ENCODE measurements around the gene DLG4. TPM values are rescaled to one million over a fixed set of nuclear protein-coding genes. Genes with fewer than 3 reads are reported as not detected.
A peak's percentile ranks its signal among the peaks of the same experiment; 100 is the strongest.
"Not testable (repeated sequence)": the region's sequence is repeated elsewhere in the genome, so short reads cannot be mapped to it uniquely, and the experiment has no call there.

Gene DLG4
- total RNA-seq, 2 donors from 2014 or later, result 16.2 to 16.7 TPM

DNA sequence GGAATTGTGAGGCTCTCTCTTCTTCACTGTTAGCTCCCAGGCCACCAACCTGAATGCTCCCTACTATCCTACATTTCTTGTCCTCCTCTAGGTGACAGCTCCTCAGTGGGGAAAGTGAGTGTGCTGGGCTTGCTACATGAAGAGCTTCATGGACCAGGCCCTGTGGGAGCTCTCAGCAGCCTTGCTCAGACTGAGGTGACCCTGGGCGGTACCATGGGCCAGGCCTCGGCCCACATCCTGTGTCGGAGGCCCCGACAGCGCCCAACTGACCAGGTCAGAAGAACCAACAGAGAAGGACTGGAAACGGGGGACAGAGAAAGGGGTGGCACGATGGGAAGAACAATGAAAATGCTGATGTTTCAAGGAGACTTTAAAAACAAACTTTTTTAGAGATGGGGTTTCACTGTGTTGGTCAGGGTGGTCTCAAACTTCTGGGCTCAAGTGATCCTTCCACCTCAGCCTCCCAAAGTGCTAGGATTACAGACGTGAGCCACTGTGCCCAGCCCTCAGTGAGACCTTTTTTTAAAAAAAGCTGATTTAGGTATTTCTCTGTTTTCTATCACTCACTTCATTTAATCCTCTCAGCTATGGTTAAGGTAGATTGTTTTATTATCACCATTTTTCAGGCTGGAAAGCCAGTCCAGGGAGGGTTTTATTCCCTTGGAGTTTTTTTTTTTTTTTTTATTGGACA is 37.3 kb upstream of the DLG4 start:
- H3K4me3 Mint-ChIP-seq, result no peak overlapping the region
- DNase-seq (no peak), ATAC-seq (replicated peaks in 1 of 2) (no peak)
- no peak overlapping the region for H3K27ac Mint-ChIP-seq
- no peaks in the 10 kb centered on the region for H3K9me3 Mint-ChIP-seq
- H3K27me3 Mint-ChIP-seq (ENCODE audit: low read depth), result no peaks in the 10 kb centered on the region
- H3K36me3 Mint-ChIP-seq (ENCODE audit: insufficient read depth in 2 of 2), result peaks cover 3 to 18% of the 10 kb centered on the region in 2 donors
- peaks cover 41% of the 10 kb centered on the region for H3K4me1 Mint-ChIP-seq (ENCODE audit: low read depth)

DNA sequence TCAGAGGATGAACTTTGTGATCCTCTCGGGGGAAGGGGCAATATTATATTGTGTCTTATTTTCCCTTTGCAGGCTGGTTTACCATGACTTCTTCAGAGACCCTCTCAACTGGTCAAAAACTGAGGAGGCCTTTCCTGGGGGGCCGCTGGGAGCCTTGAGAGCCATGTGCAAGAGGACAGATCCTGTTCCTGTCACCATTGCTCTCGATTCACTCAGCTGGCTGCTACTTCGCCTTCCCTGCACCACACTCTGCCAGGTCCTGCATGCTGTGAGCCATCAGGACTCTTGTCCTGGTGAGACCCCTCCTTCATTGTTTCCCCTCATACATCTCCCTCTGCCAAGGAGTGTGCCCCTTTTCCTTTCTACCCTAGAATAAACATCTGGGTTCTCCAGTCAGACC is 34.9 kb upstream of the DLG4 start:
- H3K27me3 Mint-ChIP-seq (ENCODE audit: low read depth), result no peaks in the 10 kb centered on the region
- no peak for DNase-seq
- H3K9me3 Mint-ChIP-seq, result no peaks in the 10 kb centered on the region
- no peak for ATAC-seq (replicated peaks in 1 of 2)
- no peak overlapping the region for H3K4me3 Mint-ChIP-seq
- peak overlapping the region; percentile 84 for H3K27ac Mint-ChIP-seq
- peaks cover 7 to 22% of the 10 kb centered on the region in 2 donors for H3K36me3 Mint-ChIP-seq (ENCODE audit: insufficient read depth in 2 of 2)
- peaks cover 44% of the 10 kb centered on the region for H3K4me1 Mint-ChIP-seq (ENCODE audit: low read depth)

DNA sequence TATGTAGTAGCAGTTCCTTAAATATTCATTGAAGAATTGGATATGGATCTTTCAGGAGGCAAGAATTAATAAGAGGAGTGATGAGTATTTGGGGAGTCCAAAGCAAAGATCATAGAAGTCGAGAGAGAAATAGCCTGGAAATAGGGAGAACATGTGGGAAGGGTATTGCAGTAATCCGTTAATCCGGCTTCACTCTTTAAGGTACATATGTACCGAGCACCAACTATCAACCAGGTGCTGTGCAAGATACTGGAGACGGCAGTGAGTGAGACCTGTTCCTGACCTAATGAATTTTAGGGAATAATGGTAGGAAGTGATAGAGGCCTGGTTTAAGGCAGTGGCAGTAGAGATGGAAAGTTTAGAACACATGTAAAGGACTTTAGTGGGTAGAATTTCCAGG is 33.4 kb upstream of the DLG4 start:
- Mint-ChIP-seq H3K27ac (peak overlapping the region; percentile 85), H3K36me3 (ENCODE audit: insufficient read depth in 2 of 2) (peaks cover 7 to 22% of the 10 kb centered on the region in 2 donors), H3K27me3 (ENCODE audit: low read depth) (no peaks in the 10 kb centered on the region), H3K4me1 (ENCODE audit: low read depth) (peaks cover 46% of the 10 kb centered on the region), H3K4me3 (peak overlapping the region; percentile 88 to 99), H3K9me3 (no peaks in the 10 kb centered on the region)
- no peak for ATAC-seq (replicated peaks in 1 of 2)
- no peak for DNase-seq

DNA sequence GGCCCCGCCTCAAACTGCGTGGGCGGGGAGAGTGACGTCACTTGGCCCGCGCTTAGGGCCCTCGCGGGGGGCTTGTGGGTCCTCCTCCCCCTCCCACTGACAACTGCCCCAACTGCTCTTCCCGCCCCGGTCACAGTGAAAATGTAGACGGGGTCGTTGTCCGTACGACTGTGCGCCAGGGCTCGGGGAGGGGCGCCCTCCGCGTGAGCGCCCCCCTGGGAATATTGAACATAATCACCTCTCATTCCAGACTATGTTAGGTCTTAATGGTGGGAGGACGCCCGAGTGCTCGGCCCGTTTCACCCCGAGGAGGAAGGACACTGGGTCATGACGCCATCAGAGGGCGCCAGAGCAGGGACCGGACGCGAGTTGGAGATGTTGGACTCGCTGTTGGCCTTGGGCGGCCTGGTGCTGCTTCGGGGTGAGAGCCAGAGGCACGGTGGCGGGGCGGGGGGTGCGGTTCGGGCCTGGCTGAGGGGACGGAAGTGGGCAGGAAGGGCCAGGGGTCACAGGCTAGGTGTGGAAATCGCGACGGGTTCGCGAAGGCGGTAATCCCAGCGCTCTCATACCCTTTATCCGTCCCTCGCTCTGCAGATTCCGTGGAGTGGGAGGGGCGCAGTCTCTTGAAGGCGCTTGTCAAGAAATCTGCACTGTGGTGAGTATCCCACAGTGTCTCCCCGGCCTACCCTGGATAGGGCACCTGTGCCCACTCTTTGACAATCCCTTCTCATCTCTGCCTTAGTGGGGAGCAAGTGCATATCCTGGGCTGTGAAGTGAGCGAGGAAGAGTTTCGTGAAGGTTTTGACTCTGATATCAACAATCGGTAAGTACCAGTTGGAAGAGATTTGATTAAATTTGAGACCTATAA is 32.8 kb upstream of the DLG4 start, which contains the start of gene ELP5:
Gene ELP5 (plus strand): TSS at position 40 of the 868 bp plus-strand sequence. CDS start 336 bp downstream, at position 376.
- Mint-ChIP-seq H3K27me3 (ENCODE audit: low read depth) (no peaks in the 10 kb centered on the region), H3K4me3 (peak within 1 kb of the TSS; percentile 93 to 99), H3K36me3 (ENCODE audit: insufficient read depth in 2 of 2) (peaks cover 7 to 22% of the 10 kb centered on the region in 2 donors), H3K9me3 (no peaks in the 10 kb centered on the region), H3K27ac (peak within 1 kb of the TSS; percentile 98), H3K4me1 (ENCODE audit: low read depth) (peaks cover 46% of the 10 kb centered on the region)
- ATAC-seq (replicated peaks in 1 of 2), result peak; percentile 75 to 76
- DNase-seq, result peak; percentile 92 to 94

DNA sequence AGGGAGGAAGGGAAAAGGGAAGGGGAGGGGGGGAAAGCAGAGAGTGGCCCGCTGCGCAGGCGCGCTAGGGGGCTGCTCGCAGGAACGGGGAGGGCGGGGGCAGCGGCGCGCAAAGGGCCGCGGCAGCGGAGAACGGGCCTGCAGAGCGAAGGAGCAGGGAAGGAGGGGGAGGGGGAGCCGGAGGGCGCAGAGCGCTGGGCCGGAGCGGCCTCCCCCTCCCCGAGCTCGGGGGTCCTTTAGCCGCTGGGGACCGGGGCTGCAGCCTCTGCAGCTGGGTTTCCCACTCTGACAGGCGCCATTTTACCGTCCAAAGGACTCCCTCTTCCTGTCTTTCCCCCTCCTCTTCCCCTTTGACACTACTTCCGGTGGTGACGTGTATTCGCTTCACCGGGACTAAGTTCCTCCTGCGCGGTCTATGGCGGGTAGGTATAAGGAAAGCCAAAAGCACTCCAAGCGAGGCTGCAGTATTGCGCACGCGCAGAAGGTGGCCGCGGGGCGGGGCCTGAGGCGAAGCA is 32.1 kb upstream of the DLG4 start, which contains the start of gene CTDNEP1:
Gene CTDNEP1 (minus strand): TSS at position 74 of the 515 bp plus-strand sequence. CDS start 438 bp downstream, outside the sequence.
- Mint-ChIP-seq H3K36me3 (ENCODE audit: insufficient read depth in 2 of 2) (peaks cover 7 to 18% of the 10 kb centered on the region in 2 donors), H3K27ac (peak within 1 kb of the TSS; percentile 98), H3K4me3 (peak within 1 kb of the TSS; percentile 93 to 99), H3K27me3 (ENCODE audit: low read depth) (no peaks in the 10 kb centered on the region), H3K4me1 (ENCODE audit: low read depth) (peaks cover 46% of the 10 kb centered on the region), H3K9me3 (no peaks in the 10 kb centered on the region)
- ATAC-seq (replicated peaks in 1 of 2) (peak; percentile 96 to 97), DNase-seq (peak; percentile 98 to 99)

DNA sequence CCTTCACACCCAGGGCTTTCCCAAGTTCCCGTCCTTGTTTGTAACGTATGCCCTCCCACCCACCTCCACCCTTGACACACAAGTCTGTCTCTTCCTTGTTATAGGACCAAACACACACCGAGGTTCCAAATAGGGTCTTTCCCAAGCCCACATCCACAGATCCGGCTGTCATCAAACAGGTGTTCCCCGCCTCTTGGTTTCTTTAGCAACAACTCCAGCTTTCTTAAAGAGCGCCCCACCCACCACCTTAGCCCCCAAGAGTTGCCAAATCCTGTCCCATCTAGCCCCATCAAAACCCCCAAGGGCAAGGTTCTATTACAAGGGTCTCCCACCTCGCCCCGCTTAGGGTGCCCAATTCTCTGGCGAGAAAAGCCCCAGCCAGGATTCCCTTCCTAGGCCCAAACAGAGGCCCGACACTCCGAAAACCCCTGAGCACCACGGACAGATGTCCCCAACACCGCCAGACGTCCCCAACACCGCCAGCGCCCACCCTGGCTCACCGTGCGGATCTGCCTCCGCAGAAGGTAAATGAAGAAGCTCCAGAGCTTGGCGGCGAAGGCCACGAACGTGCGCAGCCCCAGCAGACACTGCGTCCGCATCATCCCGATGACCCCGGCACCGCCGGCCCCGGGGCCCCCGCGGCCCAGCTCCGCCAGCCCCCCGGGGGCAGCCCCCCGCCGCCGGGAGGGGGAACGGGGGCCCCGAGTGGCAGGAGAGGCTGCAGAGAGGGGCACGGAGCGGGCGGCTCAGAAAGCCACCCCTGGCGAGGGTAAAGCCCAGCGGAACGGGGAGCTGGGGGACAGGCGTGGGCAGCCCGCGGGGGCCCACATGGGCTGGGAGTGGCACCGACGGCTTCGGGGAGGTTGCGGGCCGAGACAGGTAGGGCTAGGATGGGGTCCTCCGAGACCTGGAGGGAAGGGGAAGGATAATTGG is 31.3 kb upstream of the DLG4 start:
- peaks cover 46% of the 10 kb centered on the region for H3K4me1 Mint-ChIP-seq (ENCODE audit: low read depth)
- H3K27ac Mint-ChIP-seq, result peak overlapping the region; percentile 98
- no peaks in the 10 kb centered on the region for H3K9me3 Mint-ChIP-seq
- DNase-seq (no peak), ATAC-seq (replicated peaks in 1 of 2) (peak; percentile 4)
- peak overlapping the region; percentile 93 to 99 for H3K4me3 Mint-ChIP-seq
- peaks cover 9 to 20% of the 10 kb centered on the region in 2 donors for H3K36me3 Mint-ChIP-seq (ENCODE audit: insufficient read depth in 2 of 2)
- no peaks in the 10 kb centered on the region for H3K27me3 Mint-ChIP-seq (ENCODE audit: low read depth)

DNA sequence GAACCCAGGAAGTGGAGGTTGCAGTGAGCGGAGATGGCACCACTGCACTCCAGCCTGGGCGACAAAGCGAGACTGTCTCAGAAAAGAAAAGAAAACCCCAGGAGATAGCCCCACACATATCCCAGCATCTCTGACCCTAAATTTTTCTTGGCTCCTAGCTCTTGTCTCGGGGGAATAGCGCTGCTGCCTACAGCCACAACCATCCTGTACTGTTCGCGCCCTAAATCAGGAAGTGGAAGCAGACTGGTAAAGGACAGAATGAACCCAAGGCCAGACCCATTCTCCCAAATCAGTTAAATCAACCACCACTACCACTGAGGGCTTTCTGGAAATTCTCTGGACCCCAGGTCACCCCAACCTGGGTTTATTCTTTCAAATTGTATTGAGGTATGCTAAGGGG is 30.2 kb upstream of the DLG4 start:
- H3K4me3 Mint-ChIP-seq, result peak overlapping the region; percentile 93 to 99
- H3K36me3 Mint-ChIP-seq (ENCODE audit: insufficient read depth in 2 of 2), result peaks cover 9 to 22% of the 10 kb centered on the region in 2 donors
- H3K4me1 Mint-ChIP-seq (ENCODE audit: low read depth), result peaks cover 46% of the 10 kb centered on the region
- DNase-seq, result no peak
- no peaks in the 10 kb centered on the region for H3K27me3 Mint-ChIP-seq (ENCODE audit: low read depth)
- no peaks in the 10 kb centered on the region for H3K9me3 Mint-ChIP-seq
- ATAC-seq (replicated peaks in 1 of 2), result no peak
- H3K27ac Mint-ChIP-seq, result peak overlapping the region; percentile 98

DNA sequence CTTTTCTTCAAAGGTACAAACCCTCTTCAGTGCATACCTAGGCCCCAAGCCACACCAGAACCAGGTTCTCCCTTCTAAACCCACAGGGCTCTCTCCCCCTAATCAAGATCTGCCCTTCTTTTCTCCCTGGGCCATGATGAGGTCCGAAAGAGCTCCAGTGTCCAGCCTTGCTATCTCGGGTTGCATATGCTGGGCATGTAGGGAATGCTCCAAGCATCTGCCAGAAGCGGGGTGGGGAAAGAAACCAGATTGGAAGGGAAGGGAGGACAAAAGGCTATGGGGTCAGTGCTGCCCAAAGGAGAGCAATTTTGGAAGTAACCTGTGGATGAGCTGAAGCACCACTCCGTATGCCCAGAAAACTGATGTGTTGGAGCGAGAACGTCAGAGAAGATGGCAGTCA is 29.6 kb upstream of the DLG4 start:
- peaks cover 9 to 20% of the 10 kb centered on the region in 2 donors for H3K36me3 Mint-ChIP-seq (ENCODE audit: insufficient read depth in 2 of 2)
- peak overlapping the region; percentile 92 for H3K27ac Mint-ChIP-seq
- no peaks in the 10 kb centered on the region for H3K27me3 Mint-ChIP-seq (ENCODE audit: low read depth)
- H3K4me3 Mint-ChIP-seq, result peak overlapping the region; percentile 93 to 99
- ATAC-seq (replicated peaks in 1 of 2) (no peak), DNase-seq (no peak)
- peaks cover 45% of the 10 kb centered on the region for H3K4me1 Mint-ChIP-seq (ENCODE audit: low read depth)
- no peaks in the 10 kb centered on the region for H3K9me3 Mint-ChIP-seq

DNA sequence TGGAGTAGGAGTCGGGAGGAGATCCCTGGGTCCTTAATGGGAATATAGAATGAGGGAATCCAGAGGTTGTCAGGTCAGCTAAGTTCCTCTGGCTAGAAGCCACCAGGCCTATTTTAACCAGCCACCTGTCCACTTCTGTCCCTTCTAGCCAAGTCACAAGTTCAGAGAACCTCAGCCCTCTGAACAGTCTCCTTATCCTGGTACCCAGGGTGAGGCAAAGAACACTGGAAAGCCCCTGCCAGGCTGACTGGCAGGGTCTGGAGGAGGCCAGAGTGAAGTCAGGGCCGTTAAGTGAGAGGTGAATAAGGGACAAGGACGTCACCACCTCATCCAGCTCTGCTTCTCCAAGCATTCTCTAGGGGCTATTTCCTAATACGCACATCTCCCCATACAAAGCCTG is 29.2 kb upstream of the DLG4 start:
- Mint-ChIP-seq H3K4me1 (ENCODE audit: low read depth) (peaks cover 41% of the 10 kb centered on the region), H3K27ac (peak overlapping the region; percentile 92), H3K27me3 (ENCODE audit: low read depth) (no peaks in the 10 kb centered on the region), H3K4me3 (peak overlapping the region; percentile 93 to 99), H3K9me3 (no peaks in the 10 kb centered on the region), H3K36me3 (ENCODE audit: insufficient read depth in 2 of 2) (peaks cover 9 to 20% of the 10 kb centered on the region in 2 donors)
- no peak for DNase-seq
- ATAC-seq (replicated peaks in 1 of 2), result no peak

DNA sequence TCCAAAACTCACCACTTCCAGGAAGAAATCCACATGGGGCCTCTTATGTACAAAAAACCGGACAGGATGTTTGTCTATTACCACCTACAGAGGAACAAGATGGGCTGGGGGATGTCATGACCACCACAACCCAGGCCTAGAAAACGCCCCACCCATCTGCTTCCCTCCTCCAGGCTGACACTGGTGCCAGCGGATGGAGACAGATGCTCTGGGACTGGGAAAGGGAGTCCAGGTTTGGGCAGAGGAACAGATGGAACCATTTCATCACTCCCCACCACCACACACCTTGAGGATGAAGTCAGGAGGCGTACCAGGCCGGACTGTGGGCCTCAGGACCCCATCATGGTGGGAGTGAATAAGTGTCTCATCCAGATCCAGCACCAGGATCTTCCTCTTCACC is 27.1 kb upstream of the DLG4 start:
- DNase-seq, result no peak
- no peak overlapping the region for H3K4me3 Mint-ChIP-seq
- ATAC-seq (replicated peaks in 1 of 2), result no peak
- no peaks in the 10 kb centered on the region for H3K27me3 Mint-ChIP-seq (ENCODE audit: low read depth)
- peak overlapping the region; percentile 17 for H3K27ac Mint-ChIP-seq
- no peaks in the 10 kb centered on the region for H3K9me3 Mint-ChIP-seq
- peaks cover 7 to 18% of the 10 kb centered on the region in 2 donors for H3K36me3 Mint-ChIP-seq (ENCODE audit: insufficient read depth in 2 of 2)
- H3K4me1 Mint-ChIP-seq (ENCODE audit: low read depth), result peaks cover 34% of the 10 kb centered on the region

DNA sequence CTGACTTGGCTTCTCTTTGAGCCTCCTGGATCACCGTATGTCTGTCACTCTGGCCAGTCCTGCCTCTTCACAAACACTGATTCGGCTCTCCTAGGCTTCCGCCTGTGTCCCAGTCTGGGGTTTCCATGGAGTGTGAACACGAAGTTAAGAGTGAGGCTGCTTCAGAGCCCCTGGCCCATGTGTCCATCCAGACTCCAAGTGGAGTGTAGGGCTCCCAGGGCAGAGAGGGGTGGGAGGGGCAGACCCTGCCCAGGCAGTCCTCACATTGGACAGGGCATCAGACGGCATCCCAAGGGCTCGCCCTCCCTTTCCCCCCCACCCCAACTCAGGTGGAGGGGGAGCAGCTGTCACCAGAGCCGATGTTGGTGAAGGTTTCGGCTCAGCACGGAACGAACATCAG is 24.2 kb upstream of the DLG4 start:
- ATAC-seq (replicated peaks in 1 of 2); H3K27ac Mint-ChIP-seq; H3K27me3 Mint-ChIP-seq (ENCODE audit: low read depth); H3K9me3 Mint-ChIP-seq; DNase-seq: not testable (repeated sequence)
- peak overlapping the region in 1 of 2 donors; percentile 100 for H3K4me3 Mint-ChIP-seq
- peaks cover 8 to 16% of the 10 kb centered on the region in 2 donors for H3K36me3 Mint-ChIP-seq (ENCODE audit: insufficient read depth in 2 of 2)
- peaks cover 39% of the 10 kb centered on the region for H3K4me1 Mint-ChIP-seq (ENCODE audit: low read depth)

DNA sequence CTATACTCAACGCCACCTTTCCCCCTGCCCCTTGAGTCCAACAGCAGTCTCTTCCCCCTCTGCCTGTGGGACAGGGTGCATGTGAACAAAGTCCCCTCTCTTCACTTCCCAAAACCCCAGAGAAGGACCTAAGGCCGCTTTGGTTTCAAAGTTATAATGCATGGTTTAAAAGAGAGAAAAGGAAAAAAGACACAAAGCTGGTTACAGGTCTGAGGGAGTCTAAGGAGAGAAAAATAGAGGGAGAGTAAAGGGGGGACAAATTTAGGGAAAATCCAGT is 23.8 kb upstream of the DLG4 start:
- no peaks in the 10 kb centered on the region for H3K27me3 Mint-ChIP-seq (ENCODE audit: low read depth)
- peak overlapping the region; percentile 93 to 100 for H3K4me3 Mint-ChIP-seq
- H3K4me1 Mint-ChIP-seq (ENCODE audit: low read depth), result peaks cover 35% of the 10 kb centered on the region
- peaks cover 11 to 18% of the 10 kb centered on the region in 2 donors for H3K36me3 Mint-ChIP-seq (ENCODE audit: insufficient read depth in 2 of 2)
- no peaks in the 10 kb centered on the region for H3K9me3 Mint-ChIP-seq
- DNase-seq (no peak), ATAC-seq (replicated peaks in 1 of 2) (no peak)
- peak overlapping the region; percentile 75 for H3K27ac Mint-ChIP-seq

Measured in activated T-cell treated with anti-CD3 and anti-CD28 coated beads, Interleukin-2, amount 50 U/mL, for 72 hours (primary cell).